DOHH2 (cell line): Measurements from ENCODE around the gene PSME3.

Source experiments
- H3F3A ChIP-seq: fragments of 200-600 bp; sonication (generic), shearing (Covaris generic); 2 replicates; pipeline ENCODE4 v1.6.0; 2016; ENCODE audit warnings: antibody characterized with exemption, mild to moderate bottlenecking; ENCODE audit not compliant: control insufficient read depth, insufficient read depth
- H3K27ac ChIP-seq: fragments of 200-600 bp; sonication (generic); 2 replicates; pipeline ENCODE4 v1.5.1; 2014; ENCODE audit warnings: low read depth, mild to moderate bottlenecking, low read length, moderate library complexity
- H3K27me3 ChIP-seq: fragments of 200-600 bp; sonication (generic); 2 replicates; pipeline ENCODE4 v1.6.1; 2014; ENCODE audit warnings: mild to moderate bottlenecking, low read length, mixed read lengths; ENCODE audit not compliant: control insufficient read depth
- H3K36me3 ChIP-seq: fragments of 200-600 bp; sonication (generic); 2 replicates; pipeline ENCODE4 v1.6.1; 2014; ENCODE audit warnings: mild to moderate bottlenecking, low read length, moderate library complexity, mixed read lengths; ENCODE audit not compliant: control insufficient read depth
- H3K4me1 ChIP-seq: fragments of 200-600 bp; sonication (generic); 2 replicates; pipeline ENCODE4 v1.6.1; 2014; ENCODE audit warnings: mild to moderate bottlenecking, low read length, mixed read lengths; ENCODE audit not compliant: control insufficient read depth
- H3K4me2 ChIP-seq: fragments of 200-600 bp; sonication (generic); 2 replicates; pipeline ENCODE4 v1.6.0; 2014; ENCODE audit warnings: mild to moderate bottlenecking, low read length, moderate library complexity
- H3K4me3 ChIP-seq: fragments of 200-600 bp; sonication (generic); 2 replicates; pipeline ENCODE4 v1.5.1; 2014; ENCODE audit warnings: mild to moderate bottlenecking, low read length, mixed read lengths
- H3K79me2 ChIP-seq: fragments of 200-600 bp; sonication (generic); 2 replicates; pipeline ENCODE4 v1.6.1; 2014; ENCODE audit warnings: mild to moderate bottlenecking, low read length, mixed read lengths; ENCODE audit not compliant: control insufficient read depth
- H3K9me2 ChIP-seq: fragments of 200-600 bp; sonication (generic); replicated peaks from 2 replicates; pipeline ENCODE4 v1.6.1; 2014; ENCODE audit warnings: mild to moderate bottlenecking, low read length, mixed read lengths; ENCODE audit not compliant: control insufficient read depth
- H3K9me3 ChIP-seq: fragments of 200-600 bp; sonication (generic); 2 replicates; pipeline ENCODE4 v1.6.1; 2014; ENCODE audit warnings: antibody characterized with exemption, low read length, mixed read lengths; ENCODE audit not compliant: control insufficient read depth, insufficient read depth
- H4K20me1 ChIP-seq: fragments of 200-600 bp; sonication (generic); 2 replicates; pipeline ENCODE4 v1.6.0; 2014; ENCODE audit warnings: low read depth, mild to moderate bottlenecking, antibody characterized with exemption, low read length, moderate library complexity; ENCODE audit not compliant: control insufficient read depth, insufficient read depth
- CTCF ChIP-seq: fragments of 200-600 bp; sonication (generic); IDR thresholded peaks from one replicate; pipeline ENCODE4 v1.5.1; 2014; ENCODE audit warnings: antibody characterized with exemption, mild to moderate bottlenecking, low read depth, low read length; ENCODE audit not compliant: poor library complexity, severe bottlenecking
- EZH2phosphoT487 ChIP-seq: fragments of 200-600 bp; sonication (generic); IDR thresholded peaks from 2 replicates; pipeline ENCODE4 v1.6.1; 2017; ENCODE audit warnings: borderline replicate concordance, mild to moderate bottlenecking, antibody characterized with exemption, low read length, moderate library complexity, mixed read lengths

PSME3 gene

GRCh38 chr17:42857389-42857788 lies 24.2 kb downstream of the PSME3 start:
- Histone ChIP-seq H3K36me3 (no peaks in the 10 kb centered on the region), H3K9me2 (no peaks in the 10 kb centered on the region), H3F3A (no peaks in the 10 kb centered on the region), H3K4me2 (no peak overlapping the region), H3K4me1 (no peaks in the 10 kb centered on the region), H4K20me1 (no peaks in the 10 kb centered on the region), H3K27ac (no peak overlapping the region), H3K79me2 (no peaks in the 10 kb centered on the region), H3K4me3 (no peak overlapping the region), H3K27me3 (no peaks in the 10 kb centered on the region), H3K9me3 (no peaks in the 10 kb centered on the region)
- no peak for TF ChIP-seq CTCF
- TF ChIP-seq EZH2phosphoT487 = no peak

DNA sequence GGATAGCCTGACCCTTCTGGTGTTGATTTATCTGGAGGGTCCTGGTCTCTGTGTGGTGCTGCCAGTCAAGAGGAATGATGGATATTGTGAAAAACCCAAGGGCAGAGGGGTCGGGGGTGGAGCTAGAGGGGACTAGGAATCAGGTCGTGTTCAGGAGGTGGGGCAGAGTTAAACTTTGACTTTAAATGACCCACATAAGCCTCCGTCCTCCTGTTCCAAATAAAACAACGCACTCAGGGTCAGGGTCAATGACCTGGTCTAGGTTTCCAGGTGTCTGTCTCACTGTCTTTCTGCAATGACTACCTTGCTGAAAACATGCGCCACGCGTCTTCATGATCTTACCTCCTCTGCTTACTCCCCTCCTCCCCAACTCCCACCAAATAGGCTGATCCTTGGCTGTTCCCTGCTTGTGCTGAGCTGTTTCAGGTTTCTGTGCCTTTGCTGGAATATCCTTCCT lies 32.5 kb downstream of the PSME3 start:
- H3K27ac ChIP-seq = no peak overlapping the region
- no peaks in the 10 kb centered on the region for H3K36me3 ChIP-seq
- no peaks in the 10 kb centered on the region for H3K9me3 ChIP-seq
- no peaks in the 10 kb centered on the region for H3K79me2 ChIP-seq
- TF ChIP-seq CTCF (no peak), EZH2phosphoT487 (no peak)
- H3K4me2 ChIP-seq = no peak overlapping the region
- H3K4me3 ChIP-seq = no peak overlapping the region
- H3K9me2 ChIP-seq = no peaks in the 10 kb centered on the region
- peaks cover 18% of the 10 kb centered on the region; the same call in 1 of the 2 replicates for H3K27me3 ChIP-seq
- H4K20me1 ChIP-seq = no peaks in the 10 kb centered on the region
- H3K4me1 ChIP-seq = no peaks in the 10 kb centered on the region
- H3F3A ChIP-seq = no peaks in the 10 kb centered on the region

DNA sequence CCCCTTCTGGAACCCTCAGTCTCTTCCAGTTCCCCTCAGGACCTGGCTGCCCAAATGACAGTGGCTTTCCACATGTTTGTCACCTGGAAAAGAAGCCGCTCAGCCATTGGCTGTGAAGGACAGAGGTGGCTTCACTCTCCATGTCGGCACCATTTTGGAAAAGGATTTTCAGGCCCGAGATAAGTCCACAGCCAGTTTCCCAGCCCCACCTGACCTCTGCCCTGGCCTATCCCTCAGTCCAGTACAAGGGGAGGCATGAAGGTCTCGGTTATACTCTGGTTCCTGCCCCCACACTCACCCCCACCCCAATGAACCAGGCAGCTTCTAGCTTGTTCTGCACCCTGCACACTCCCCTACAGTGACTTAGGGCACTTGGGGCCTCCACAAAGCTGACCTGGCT lies 33.0 kb downstream of the PSME3 start:
- Histone ChIP-seq H3K79me2 (no peaks in the 10 kb centered on the region), H3K27me3 (peaks cover 18% of the 10 kb centered on the region; the same call in 1 of the 2 replicates), H4K20me1 (no peaks in the 10 kb centered on the region), H3K9me3 (no peaks in the 10 kb centered on the region), H3K27ac (no peak overlapping the region), H3K4me2 (no peak overlapping the region), H3F3A (no peaks in the 10 kb centered on the region), H3K36me3 (no peaks in the 10 kb centered on the region), H3K9me2 (no peaks in the 10 kb centered on the region), H3K4me1 (no peaks in the 10 kb centered on the region), H3K4me3 (no peak overlapping the region)
- no peak for TF ChIP-seq EZH2phosphoT487
- TF ChIP-seq CTCF = no peak
